HuH-7 (cell line): ENCODE measurements around the gene TMPRSS2.

Experiments used
- DNase-seq: peaks from one replicate; pipeline ENCODE4 v3.0.0; 2011; ENCODE audit warnings: low spot score

TMPRSS2 gene

DNA sequence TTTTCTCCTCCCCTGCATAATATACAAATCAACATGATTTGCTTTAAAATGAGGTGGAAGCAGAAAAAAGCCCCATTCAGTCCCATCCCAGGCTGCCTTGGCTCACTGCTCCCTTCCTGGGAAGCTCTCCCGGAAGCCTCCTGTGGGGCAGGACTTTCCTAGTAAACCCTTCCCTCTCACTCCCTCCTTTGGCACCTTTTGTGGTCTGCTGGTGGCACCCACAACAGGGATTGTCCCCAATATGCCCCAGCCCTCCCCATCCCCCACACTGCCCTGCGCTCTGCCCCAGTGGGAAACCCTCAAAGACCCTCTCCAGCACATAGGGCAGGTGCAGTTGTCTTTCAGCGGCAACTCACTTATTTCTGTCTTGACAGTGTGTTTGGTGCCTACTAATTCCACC, 1.8 kb upstream of the TMPRSS2 start:
- no peak for DNase-seq

DNA sequence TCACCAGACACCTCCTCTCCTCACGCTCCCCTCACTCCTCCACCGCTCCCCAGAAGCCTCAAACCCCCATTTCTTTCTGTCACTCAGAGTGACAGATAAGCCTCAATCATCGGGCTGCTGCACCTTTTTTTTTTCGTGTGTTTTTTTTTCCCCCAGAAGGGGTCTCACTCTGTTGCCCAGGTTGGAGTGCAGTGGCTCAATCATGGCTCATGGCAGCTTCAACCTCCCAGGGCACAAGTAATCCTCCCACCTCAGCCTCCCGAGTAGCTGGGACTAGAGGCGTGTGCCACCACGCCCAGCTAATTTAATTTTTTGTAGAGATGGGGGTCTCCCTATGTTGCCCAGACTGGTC, 1.2 kb upstream of the TMPRSS2 start:
- no peak for DNase-seq

DNA sequence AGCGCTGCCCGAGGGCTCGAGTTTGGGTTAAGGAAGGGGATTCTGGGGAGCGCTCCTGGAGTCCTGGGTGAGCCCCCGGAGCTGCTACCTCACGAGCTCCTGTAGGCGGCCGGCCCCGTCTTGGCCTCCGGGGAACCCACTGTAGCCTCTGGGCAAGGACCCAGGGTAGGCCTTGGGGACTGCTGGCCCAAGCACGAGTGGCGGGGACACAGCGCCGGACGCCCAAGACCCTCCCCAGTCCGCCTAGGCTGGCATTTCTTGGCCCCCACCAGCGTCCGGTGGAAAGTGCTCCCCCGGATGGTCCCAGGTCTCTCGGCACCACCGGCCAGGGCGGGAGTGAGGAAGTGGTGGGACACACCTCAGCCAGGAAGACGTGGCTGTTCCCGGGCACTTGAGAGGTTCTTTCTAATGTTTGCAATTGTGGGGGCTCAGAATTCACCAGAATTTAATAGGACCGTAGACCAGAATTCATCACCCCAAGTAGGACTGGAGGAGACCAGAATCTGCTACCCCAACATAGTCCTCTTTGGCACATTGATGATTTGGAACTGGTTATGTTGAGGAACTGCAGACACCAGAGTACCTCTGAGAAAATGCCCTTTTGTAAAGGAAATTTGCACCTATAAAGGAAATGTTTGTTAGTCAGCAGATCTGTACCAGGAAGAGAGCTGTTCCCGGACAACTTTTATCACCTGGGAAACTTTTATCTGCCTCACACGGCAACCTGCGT, 622 bp upstream of the TMPRSS2 start:
- DNase-seq, result no peak

DNA sequence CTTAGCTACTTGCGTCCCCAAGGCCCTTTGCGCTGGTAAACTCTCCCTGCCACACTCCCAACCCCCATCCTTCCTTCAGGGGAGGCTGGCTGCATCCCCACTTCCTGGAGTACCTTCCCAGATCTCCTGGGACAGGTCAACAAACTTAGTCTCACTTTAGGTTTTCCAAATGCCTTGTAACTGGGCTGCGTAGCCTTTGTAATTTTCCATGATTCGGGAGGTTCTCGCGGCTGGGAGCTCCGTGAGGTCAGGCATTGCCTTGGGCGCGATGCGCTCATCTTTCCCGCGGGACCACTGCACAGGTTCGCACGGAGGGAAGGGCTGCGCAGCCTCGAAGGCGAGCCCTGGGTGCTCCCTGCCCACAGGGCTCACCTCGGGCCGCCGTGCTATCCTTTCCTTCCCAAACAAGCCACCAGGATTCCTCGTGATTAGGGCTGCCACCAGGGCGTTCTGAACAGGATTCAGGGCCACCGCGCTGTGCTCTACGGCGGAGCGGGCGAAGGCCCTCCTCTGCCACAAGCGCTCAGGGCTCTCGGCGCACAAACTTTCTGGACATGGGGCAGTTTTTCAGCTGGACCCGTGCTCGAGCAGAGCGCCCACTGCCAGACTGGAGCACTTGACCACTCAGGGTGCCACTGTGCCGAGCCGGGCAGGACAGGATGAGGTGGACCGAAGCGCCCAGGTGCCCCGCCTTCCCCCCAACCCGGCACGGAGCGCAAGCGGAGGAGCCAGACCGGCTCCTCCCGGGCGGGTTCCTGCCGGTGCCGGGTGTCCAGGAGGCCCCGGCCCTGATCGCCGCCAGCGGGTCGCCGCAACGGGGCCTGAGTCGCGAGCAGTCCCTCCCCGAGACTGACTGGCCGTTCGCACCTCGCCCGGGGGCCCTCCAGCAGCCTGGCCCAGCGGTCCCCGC, 1.1 kb downstream of the TMPRSS2 start:
- no peak for DNase-seq

DNA sequence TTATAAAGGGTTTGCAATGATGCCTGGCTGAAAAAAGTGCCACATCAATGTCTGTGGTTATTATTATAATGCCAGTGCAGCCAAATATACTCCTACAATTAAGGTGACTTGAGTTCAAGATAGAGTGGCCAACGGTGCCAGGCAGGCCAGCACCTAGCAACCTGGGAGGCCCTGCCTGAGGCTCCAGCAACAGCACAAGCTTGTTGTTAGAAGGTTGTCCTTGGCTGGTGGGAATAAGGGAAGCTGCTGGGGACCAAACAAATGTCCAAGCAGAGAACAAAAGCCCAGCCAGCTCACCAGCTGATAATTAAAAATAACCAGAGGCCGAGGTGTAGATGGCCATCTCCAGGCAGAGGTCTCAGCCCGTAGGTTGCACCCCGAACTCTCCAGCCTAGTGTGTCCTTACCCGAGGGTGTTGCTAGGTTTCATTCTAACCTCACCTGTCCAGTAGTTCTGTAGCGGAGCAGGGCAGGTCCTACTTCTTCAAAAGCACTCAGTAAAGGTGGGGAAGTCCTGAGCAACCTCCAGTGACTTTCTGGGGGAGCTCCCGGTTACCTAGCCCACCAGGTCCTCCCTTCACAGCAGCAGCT, 1.9 kb downstream of the TMPRSS2 start:
- DNase-seq, result no peak

DNA sequence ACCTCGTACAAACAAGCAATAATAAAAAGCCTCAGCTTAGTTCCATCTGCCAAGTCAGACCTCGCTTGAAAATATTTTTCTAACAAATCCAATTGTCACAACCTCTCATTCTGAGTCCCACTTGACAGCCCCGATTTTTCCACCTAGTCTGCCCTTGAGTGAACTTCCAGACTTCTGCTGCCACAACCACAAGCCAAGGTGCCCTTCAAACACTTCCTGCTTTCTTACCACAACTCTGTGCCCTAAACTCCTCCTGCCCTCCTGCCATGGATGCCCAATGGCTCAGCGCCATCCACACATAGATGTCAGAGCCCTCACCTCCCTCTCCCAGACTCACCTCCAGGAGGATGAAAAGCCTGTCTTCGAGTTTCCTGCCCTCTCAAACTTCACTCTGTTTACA, 3.9 kb downstream of the TMPRSS2 start:
- DNase-seq, result no peak

DNA sequence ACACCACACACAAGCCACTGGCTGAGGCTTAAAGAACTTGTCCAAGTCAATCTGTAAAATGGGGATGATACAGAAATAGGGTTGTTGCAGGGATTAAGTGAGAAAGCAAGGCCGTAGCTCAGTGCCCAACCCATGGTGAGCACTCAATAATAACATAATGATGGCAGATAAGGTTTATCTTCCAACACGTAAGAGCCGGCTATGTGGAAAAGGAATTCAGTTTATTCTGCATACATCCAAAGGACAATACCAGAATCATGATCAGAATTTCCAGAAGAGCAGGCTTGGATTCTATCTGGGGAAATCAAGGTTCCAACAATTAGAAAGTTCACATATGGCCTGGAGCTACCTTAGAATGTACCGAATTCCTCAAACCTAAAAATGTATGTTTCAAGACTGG, 4.6 kb downstream of the TMPRSS2 start:
- no peak for DNase-seq

DNA sequence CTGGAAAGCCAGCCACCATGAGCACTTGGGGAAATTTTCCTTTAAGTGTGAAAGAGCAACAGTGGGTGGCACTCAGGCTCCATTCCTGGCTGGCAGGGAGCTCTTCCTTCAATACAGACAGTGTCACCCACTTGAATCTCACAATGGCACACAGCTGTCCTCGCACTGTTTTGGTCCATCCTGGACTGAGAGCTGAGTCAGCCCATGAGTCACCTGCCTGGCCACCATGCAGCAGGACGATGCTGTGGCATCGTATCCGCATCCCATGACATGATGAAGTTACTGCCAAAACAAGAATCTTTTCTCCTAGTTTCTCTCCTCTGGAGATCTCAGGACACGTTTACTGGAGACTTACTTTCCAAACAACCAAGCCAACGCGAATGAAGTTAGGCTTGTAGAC, 6.0 kb downstream of the TMPRSS2 start:
- no peak for DNase-seq

DNA sequence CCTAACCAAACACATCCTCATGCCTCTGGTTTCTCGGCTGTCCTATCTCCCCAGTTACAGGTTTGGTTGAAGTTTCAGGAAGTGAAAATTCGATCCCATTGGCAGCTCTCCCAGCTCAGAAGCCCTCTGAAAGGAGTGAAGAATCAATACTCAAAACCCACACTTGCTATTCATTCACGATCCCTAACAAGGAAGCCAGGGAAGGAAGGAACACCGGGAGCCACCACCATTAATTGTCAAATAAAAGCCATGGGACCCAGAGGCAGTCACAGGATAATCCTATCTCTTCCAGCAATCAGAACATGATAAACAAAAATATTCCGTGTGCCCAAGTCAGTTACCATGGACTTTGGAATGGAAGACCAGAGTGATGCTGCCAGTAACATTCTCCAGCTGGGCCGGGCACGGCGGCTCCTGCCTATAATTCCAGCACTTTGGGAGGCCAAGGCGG, 7.0 kb downstream of the TMPRSS2 start:
- DNase-seq, result no peak

DNA sequence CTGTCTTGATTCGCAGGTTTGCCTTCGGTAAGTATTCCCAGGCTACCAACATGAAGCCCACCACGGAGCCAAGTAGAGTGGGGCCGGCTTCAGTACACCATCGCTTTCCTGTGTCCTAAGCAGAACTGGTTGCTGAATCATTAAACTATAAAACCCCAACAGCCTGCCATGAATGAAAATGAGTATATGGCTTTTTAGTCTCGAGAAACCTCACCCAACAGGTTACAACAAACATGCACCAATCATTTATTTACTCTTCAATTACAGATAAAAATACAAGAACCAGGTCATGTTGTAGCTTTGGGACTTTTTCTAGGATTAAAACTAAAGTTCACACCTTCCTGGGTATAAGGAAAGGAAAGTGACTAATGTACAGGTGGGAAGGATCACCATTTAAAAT, 7.6 kb downstream of the TMPRSS2 start:
- DNase-seq, result no peak

DNA sequence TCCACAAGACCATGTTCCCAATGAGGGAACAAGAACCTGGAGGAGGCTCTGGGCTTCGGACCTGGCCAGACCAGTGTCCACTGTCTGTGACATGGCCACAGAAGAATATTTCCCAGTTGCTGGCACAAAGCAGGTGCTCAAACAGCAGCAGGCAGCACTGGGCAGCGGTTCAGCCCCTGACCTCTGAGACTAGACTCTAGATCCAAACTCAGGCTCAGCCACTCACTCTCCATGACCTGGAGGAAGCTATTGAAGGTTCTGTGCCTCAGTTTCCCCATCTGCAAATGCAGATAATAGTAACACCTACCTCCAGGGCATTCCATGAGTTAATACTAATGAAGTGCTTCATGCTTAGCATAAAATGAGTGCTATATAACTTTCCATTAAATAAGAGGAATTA, 8.0 kb downstream of the TMPRSS2 start:
- no peak for DNase-seq

DNA sequence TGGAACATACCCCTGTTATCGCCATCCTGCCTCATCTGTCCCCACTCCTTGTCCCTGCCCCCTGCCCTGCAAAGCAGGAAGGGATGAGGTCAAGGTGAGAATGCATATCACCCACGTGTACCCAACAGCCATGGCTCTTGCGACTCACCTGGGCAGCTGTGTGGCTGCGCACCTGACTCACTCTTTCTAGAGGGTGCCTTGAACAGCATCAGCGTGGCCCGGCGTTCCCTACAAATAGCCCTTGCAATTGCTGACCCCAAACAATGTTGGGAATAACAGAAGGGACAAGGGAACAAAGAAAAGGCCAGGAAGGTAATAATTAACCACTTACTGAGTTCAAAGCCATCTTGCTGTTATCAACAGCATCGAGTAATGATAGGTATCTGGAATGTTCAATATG, 10.2 kb downstream of the TMPRSS2 start:
- DNase-seq, result no peak

DNA sequence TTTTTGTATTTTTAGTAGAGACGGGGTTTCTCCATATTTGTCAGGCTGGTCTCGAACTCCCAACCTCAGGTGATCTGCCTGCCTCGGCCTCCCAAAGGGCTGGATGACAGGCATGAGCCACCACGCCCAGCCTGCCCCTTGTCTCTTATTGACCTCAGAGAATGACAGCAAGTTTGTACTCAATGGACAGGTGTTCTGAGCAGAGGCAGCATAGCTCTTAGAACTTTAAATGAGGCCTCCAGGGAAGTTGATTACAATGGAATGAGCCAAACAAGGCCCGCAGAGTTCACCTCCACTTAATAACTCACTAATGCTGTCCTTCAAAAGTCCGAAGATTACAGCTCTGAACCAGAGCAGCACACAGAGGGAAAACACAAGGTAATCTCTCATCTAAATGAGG, 10.9 kb downstream of the TMPRSS2 start:
- no peak for DNase-seq

DNA sequence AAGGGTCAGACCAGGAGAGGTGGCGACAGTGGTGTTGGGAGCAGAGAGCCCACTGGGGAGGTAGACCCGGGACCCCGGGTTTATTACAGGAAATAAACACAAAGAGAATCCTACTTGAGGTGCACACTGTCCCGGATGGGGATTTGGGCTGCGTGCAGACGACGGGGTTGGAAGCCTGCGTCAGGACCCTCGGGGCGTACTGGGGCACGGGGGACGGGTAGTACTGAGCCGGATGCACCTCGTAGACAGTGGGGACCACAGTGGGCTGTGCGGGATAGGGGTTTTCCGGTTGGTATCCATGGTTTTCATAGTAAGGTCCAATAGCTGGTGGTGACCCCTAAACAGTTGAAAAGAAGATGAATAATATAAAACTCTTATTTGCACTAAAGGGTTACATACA, 13.7 kb downstream of the TMPRSS2 start:
- no peak for DNase-seq

DNA sequence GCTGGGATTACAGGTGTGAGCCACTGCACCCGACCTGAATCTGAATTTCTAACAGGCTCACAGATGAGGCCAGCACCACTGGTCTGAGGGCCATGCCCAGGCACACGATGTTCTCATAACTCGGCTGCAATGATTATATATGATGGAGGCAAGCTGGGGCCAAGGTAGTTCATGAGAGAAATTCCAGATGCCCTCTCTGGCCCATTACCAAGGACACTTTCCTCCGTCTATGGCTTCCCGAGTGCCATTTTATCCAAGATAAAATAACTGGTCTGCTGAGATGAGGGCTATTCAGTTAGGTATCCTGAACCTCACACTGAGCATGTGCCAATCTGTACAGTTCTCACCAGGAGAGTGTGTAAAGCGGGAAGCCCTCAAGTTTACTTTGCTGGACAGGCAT, 16.5 kb downstream of the TMPRSS2 start:
- no peak for DNase-seq

DNA sequence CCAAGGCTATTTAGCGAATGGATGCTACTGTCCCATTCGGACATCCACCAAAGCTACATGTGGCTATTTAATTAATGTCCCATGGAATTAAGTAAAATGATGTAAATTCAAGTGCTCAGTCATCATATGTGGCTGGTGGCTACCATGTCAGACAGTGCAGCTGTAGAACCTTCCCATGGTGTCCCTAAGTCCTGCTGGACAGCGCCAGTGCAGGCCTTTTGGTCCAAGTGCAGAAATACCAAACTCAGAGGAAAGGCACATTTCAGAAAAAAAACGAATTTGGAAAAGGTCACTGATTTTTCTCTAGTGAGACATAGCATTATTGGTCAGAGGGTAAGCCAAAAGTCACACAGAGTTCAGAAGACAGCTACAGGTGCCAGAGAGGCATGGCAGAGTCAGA, 17.6 kb downstream of the TMPRSS2 start:
- no peak for DNase-seq

DNA sequence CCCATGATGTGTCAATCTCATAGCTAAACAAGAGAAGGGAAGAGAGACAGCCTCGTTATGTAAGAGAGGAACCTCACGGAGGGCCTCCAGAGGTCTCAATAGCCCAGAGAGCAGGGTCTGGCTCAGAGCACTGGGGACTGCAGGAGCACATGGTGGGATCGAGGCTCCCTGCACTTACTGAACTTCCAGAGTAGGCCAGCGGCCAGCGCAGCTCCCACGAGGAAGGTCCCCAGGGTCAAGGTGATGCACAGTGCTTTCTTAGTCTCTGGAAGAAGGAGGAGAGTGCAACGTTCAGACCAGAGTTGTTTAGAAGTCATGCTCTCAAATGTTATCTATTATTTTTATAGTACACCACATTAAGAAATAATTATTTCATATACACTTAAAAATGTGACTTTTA, 18.6 kb downstream of the TMPRSS2 start:
- no peak for DNase-seq

DNA sequence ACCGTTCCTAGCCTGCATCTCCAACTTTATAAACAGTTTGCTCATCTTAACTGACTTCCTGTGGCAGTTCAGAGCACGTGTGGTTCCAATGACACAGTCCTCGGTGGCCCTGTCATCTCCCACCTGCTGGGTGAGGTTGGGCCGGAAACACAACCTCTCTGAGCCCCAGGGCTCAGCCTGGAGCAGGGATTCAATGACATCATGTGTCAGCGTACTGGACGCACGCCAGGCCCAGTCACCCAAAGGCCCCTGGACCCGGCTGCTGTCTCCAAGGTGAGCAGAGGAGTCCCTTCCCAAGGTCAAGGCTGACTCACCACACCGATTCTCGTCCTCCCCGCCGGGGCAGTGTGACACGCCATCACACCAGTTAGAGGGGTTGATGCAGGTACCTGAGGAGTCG, 19.9 kb downstream of the TMPRSS2 start:
- DNase-seq, result no peak

DNA sequence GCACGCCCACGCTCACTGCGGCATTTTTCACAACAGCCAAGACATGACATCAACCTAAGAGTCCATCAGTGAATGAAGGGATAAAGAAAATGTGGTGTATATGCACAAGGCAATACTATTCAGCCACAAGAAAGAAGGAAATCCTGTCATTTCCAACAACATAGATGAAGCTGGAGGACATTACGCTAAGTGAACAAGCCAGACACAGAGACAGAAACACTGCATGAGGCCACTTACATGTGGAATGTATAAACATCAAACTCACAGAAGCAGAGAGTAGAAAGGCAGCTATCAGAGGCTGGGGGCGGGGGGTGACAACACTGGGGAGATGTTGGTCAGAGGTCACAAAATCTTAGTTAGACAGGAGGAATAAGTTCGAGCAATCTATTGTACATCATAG, 20.9 kb downstream of the TMPRSS2 start:
- no peak for DNase-seq

DNA sequence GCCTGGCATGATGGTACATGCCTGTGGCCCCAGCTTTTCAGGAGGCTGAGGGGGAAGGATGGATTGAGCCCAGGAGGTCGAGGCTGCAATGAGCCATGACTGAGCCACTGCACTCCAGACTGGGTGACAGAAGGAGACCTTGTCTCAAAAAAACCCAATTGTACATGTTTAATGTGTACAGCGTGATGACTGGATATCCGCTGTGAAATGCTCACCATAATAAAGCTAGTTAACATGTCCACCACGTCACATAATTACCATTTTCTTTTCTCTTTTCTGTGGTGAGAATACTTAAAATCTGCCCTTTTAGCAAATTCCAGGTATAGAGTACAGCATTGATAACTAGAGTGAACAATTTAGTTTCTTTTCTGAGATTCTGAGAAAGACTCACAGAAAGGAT, 24.0 kb downstream of the TMPRSS2 start:
- DNase-seq, result no peak

DNA sequence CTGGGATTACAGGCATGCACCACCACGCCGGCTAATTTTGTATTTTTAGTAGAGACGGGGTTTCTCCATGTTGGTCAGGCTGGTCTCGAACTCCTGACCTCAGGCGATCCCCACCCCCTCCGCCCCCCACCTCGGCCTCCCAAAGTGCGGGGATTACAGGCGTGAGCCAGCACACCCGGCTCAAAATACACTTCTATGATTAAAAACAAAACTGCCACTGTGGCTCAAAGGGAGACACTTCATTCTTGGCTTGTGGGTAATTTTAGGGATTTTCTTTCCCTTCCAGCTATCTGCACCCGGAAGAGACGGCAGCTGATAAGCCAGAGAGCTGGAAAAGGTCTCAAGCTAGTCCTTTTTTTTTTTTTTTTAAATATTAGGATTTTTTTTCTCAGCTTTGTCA, 24.5 kb downstream of the TMPRSS2 start:
- no peak for DNase-seq

DNA sequence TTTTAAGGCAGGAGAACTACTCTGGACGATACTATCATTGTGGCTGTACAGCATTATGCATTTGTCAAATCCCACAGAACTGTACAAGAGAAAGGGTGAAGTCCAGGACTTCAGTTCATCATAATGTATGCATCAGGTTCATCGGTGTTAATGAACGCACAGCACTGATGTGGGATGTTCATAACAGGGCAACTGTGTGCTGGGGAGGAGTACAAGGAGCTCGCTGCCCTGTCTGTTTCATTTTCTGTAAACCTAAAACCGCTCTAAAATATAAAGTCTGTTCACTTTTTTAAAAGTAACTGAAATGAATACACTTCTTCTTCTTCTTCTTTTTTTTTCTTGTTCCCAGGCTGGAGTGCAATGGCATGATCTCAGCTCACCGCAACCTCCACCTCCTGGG, 25.0 kb downstream of the TMPRSS2 start:
- no peak for DNase-seq

DNA sequence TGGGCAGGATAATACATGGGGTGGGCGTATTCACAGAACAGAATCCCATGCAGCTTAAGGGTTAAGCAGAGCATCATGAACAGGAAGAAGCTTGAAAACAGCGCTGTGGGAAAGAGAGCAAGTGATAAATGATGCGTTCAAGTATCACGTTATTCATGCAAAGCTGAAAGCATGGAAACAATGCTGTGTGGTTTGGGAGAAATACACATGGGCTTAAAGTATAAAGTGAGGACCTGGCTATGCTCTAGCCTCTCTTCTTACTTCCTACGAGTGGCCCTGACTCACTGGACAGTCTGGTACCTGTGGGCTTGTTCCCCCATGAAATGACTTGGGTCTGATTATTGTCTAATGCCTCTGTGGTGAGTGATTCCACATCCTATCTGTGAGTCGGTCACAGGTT, 25.7 kb downstream of the TMPRSS2 start:
- DNase-seq, result no peak
